Spleen (tissue), 11 donors: ENCODE measurements around the gene MYO1A. TPM values are rescaled to one million over a fixed set of nuclear protein-coding genes. Genes with fewer than 3 reads are reported as not detected.
"Not testable (repeated sequence)": the region's sequence is repeated elsewhere in the genome, so short reads cannot be mapped to it uniquely, and the experiment has no call there.

Experiments used
- DNase-seq: peaks from one replicate; pipeline ENCODE4 v3.0.0-alpha.2; 2020
- H3K27ac ChIP-seq, 8 donors: fragments of 200-600 bp; sonication (generic) in 7 of 8; 1 replicate in 4 of 8; 2 replicates in 4 of 8; pipeline versions ENCODE4 v1.5.0 to v1.8.0; 2016 to 2021; ENCODE audit warnings: inconsistent platforms in 4 of 8, mild to moderate bottlenecking in 4 of 8, moderate library complexity in 1 of 8
- H3K27me3 ChIP-seq, 7 donors: fragments of 200-600 bp; sonication (generic) in 6 of 7; replicated peaks in 1 of 7; 1 replicate in 4 of 7; 2 replicates in 3 of 7; pipeline versions ENCODE4 v1.5.0 to v1.8.0; 2016 to 2021; ENCODE audit warnings: inconsistent platforms in 3 of 7, mild to moderate bottlenecking in 1 of 7
- H3K36me3 ChIP-seq, 6 donors: fragments of 200-600 bp; sonication (generic) in 5 of 6; 1 replicate in 4 of 6; 2 replicates in 2 of 6; pipeline versions ENCODE4 v1.5.0 to v1.8.0; 2016 to 2021; ENCODE audit warnings: inconsistent platforms in 2 of 6
- H3K4me1 ChIP-seq, 6 donors: fragments of 200-600 bp; sonication (generic) in 5 of 6; 1 replicate in 3 of 6; 2 replicates in 3 of 6; pipeline versions ENCODE4 v1.5.0 to v1.8.0; 2016 to 2021; ENCODE audit warnings: inconsistent platforms in 3 of 6
- H3K4me3 ChIP-seq, 8 donors: fragments of 200-600 bp; sonication (generic) in 7 of 8; 1 replicate in 4 of 8; 2 replicates in 4 of 8; pipeline versions ENCODE4 v1.5.0 to v1.8.0; 2016 to 2021; ENCODE audit warnings: inconsistent platforms in 4 of 8, mild to moderate bottlenecking in 4 of 8, moderate library complexity in 2 of 8
- H3K9me3 ChIP-seq, 8 donors: fragments of 200-600 bp; sonication (generic) in 7 of 8; 1 replicate in 4 of 8; 2 replicates in 4 of 8; pipeline versions ENCODE4 v1.5.0 to v1.8.0; 2016 to 2021; ENCODE audit warnings: inconsistent platforms in 4 of 8
- POLR2A ChIP-seq, 3 donors: fragments of 450-650 bp; IDR thresholded peaks; one replicate each; pipeline ENCODE4 v1.5.1; 2017; ENCODE audit warnings: antibody characterized with exemption in 3 of 3, mild to moderate bottlenecking in 1 of 3
- POLR2AphosphoS5 ChIP-seq, 3 donors: sonication (generic); formaldehyde crosslinking; IDR thresholded peaks; one replicate each; pipeline ENCODE4 v1.5.1; 2017; ENCODE audit warnings: antibody characterized with exemption in 3 of 3
- WGBS, 5 donors: extraction: QIAGEN DNeasy Blood & Tissue Kit in 3 of 5; methylation state at CpG; one replicate each; pipeline versions ENCODE4 v1.1.5 to v1.1.7; 2013 to 2018; 5-methylcytosine and 5-hydroxymethylcytosine counted together
- intact Hi-C: fragments of 100-400 bp; cut with DNase I; formaldehyde crosslinking; loops from one replicate; pipeline ENCODE4 v1.15.0; 2023; ENCODE audit warnings: low total_unique reads
- polyA plus RNA-seq, 3 donors: library from polyadenylated mRNA; stranded (reverse); fragments of 200-250 nt; gene quantifications; one replicate each; pipeline ENCODE4 v1.2.1, GENCODE V29; 2013
- total RNA-seq, 7 donors: library from RNA; depleted of rRNA in 3 of 7; stranded (reverse); fragments of >200 nt in 3 of 7; fragmentation: NEBNext Ultra II Directional in 4 of 7; extraction: Animal tissue kit (Norgen Biotek cat#: 25700) in 4 of 7; gene quantifications; one replicate each; pipeline versions ENCODE4 v1.1.0 to v1.2.1, GENCODE V29; 2016 to 2021
- TF ChIP-seq, protein P1 (sequence below), 11 experiments: fragments of 200-600 bp in 7 of 11; fragments of 450-650 bp in 4 of 11; sonication (generic) in 4 of 11; IDR thresholded peaks in 8 of 11; conservative IDR thresholded peaks in 3 of 11; 1 replicate in 7 of 11; 2 replicates in 4 of 11; pipeline versions ENCODE4 v1.4.0 to v1.8.0; 2016 to 2021; ENCODE audit warnings: antibody characterized with exemption in 11 of 11, inconsistent platforms in 4 of 11, mild to moderate bottlenecking in 1 of 11
- donor health status: healthy with polysubstance abuse.
- donor health status: DM: no; HTN: no; CAD: no; lungs with moderate emphysema.
- donor health status: DM: no; HTN: no; CAD: no.
- donor health status: Bipolar disorder and iron deficiency.
- donor health status: healthy.
- donor health status: DM: no; HTN: no; CAD: no.
- donor health status: DM: yes; HTN: yes; CAD: no.

Gene MYO1A
- total and polyA plus RNA-seq, 10 donors, result 0.12 to 1.4 (median 0.22) TPM; not detected in 1

DNA sequence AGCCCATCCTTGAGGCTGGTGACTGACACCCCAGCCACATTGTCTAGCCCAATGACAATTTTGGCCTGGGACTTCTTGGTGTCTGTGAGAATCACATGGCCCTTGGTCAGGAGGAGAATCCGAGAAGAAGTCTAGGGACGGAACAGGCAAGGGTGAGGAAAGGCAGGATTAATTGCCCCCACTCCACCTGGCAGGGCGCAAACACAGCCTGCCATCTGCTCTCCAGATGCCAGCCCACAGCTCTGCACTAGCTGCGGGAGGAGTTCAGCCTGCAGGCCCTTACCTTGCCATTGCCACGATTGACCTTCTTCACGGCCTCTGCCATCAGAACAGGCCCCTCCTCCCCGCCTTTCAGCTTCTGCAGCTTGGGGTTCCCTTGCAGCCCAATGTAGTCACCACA is 20.5 kb downstream of the MYO1A start:
- no peak overlapping the region for H3K4me3 ChIP-seq
- WGBS, 5 donors, result 93 to 98% (median 95%) methylated on average over 7 of the region's 7 CpGs
- H3K27ac ChIP-seq, result no peak overlapping the region
- no peak for DNase-seq
- no peaks in the 10 kb centered on the region for H3K9me3 ChIP-seq
- H3K36me3 ChIP-seq, result no peaks in the 10 kb centered on the region
- no peak for TF ChIP-seq POLR2AphosphoS5 (IDR thresholded peaks at IDR 0.05)
- TF ChIP-seq, protein P1, sequence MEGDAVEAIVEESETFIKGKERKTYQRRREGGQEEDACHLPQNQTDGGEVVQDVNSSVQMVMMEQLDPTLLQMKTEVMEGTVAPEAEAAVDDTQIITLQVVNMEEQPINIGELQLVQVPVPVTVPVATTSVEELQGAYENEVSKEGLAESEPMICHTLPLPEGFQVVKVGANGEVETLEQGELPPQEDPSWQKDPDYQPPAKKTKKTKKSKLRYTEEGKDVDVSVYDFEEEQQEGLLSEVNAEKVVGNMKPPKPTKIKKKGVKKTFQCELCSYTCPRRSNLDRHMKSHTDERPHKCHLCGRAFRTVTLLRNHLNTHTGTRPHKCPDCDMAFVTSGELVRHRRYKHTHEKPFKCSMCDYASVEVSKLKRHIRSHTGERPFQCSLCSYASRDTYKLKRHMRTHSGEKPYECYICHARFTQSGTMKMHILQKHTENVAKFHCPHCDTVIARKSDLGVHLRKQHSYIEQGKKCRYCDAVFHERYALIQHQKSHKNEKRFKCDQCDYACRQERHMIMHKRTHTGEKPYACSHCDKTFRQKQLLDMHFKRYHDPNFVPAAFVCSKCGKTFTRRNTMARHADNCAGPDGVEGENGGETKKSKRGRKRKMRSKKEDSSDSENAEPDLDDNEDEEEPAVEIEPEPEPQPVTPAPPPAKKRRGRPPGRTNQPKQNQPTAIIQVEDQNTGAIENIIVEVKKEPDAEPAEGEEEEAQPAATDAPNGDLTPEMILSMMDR (IDR thresholded peaks at IDR 0.05 in 8 of 11, conservative IDR thresholded peaks at IDR 0.05 in 3 of 11), result no peak
- TF ChIP-seq POLR2A (IDR thresholded peaks at IDR 0.05), result no peak
- intact Hi-C loops, result no loop called here
- H3K27me3 ChIP-seq, result no peaks in the 10 kb centered on the region
- H3K4me1 ChIP-seq, result peaks cover 0 to 22% (median 8%) of the 10 kb centered on the region in 6 donors

DNA sequence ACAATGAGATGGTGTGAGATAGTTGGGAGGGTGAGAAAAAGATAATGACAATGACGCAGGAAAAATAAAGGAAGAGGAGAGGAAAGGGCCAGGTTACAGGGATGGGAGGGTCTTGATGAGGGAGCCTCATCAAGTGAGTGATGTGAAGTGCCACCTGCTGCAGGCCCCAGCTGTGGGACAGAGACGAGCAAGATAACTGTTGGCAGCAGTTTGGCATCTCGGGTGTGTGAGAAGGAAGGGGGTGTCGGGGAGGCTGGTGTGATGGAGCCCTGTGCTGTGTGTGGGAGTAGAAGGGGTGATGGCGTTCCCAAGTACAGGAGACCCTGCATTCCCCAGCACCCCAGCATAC is 22.1 kb downstream of the MYO1A start:
- no peak for TF ChIP-seq POLR2A (IDR thresholded peaks at IDR 0.05)
- no peak for TF ChIP-seq POLR2AphosphoS5 (IDR thresholded peaks at IDR 0.05)
- TF ChIP-seq, protein P1 (IDR thresholded peaks at IDR 0.05 in 8 of 11, conservative IDR thresholded peaks at IDR 0.05 in 3 of 11), result no peak
- DNase-seq, result no peak
- WGBS, 5 donors, result 68 to 75% (median 71%) methylated on average over 5 of the region's 5 CpGs

DNA sequence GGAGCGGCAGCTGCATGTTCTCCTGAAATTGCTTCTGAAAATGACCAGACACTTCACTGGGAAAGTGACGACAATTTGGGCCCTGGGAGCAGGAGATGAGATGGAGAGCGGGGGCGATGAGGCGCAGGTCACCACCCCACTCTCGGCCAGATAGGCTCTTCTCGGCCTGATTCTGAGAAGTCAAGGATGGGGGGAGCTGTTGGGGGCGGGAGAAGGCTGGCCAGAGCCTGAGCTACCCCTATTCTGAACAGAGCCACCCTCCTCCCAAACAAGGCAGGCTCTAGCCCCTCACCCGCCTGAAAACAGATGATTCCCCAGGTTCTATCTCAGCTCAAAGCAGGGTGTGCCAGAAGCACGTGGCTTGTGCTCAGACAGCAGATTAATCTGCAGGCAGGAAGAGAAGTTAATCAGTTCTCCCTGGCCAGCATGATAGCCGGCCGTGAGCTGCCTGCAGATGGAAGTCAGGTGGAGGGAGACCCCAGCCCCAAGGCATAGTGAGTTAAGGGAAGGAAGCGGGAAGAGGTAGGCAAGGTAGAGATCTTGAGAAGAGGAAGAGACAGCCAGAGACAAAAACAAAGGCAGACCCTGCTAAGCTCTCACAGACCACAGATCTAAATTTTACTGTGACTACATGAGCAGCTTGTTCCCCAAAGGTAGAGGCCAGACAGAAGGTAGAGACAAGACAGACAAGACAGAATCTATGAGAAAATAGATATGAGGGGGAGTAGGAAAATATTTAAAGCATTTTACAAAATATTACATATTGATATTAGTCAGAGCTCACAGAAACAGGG is 22.7 kb downstream of the MYO1A start:
- 62 to 71% (median 67%) methylated on average over 12 to 13 of the region's 13 CpGs for WGBS, 5 donors
- TF ChIP-seq POLR2AphosphoS5 (IDR thresholded peaks at IDR 0.05) (no peak), POLR2A (IDR thresholded peaks at IDR 0.05) (no peak)
- TF ChIP-seq, protein P1 (IDR thresholded peaks at IDR 0.05 in 8 of 11, conservative IDR thresholded peaks at IDR 0.05 in 3 of 11), result no peak
- no peak for DNase-seq

More for the DNA sequence above, 22.1 kb downstream of the MYO1A start:
- Histone ChIP-seq H3K27ac (no peak overlapping the region), H3K9me3 (no peaks in the 10 kb centered on the region), H3K4me3 (no peak overlapping the region), H3K36me3 (no peaks in the 10 kb centered on the region), H3K4me1 (peaks cover 0 to 22% (median 8%) of the 10 kb centered on the region in 6 donors), H3K27me3 (no peaks in the 10 kb centered on the region)
- intact Hi-C loops, result no loop called here

DNA sequence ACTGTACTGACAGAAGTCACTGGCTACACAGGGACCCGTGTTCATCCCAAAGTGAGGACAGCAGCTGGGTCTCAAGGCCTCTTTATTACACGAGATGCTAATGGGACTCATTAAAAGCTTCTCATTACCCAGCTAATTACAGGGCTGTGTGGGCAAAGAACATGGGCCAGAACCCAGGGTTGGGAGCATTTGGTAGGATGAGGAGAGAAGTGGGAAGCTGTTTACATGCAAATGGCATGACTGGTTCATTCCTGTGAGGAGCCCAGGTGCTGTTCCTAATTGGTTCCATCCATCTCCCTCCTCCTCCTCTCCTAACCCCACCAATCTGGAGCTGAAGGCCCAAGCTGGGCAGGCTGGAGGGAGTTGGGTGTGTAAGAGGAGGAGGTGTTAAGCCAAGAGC is 24.7 kb downstream of the MYO1A start:
- intact Hi-C loops, result no loop called here
- H3K9me3 ChIP-seq, result no peaks in the 10 kb centered on the region
- DNase-seq, result no peak
- WGBS, 5 donors, result 84 to 94% (median 88%) methylated on average over 2 of the region's 2 CpGs
- no peak overlapping the region for H3K4me3 ChIP-seq
- no peaks in the 10 kb centered on the region for H3K27me3 ChIP-seq
- H3K36me3 ChIP-seq, result no peaks in the 10 kb centered on the region
- no peak for TF ChIP-seq POLR2A (IDR thresholded peaks at IDR 0.05)
- TF ChIP-seq, protein P1 (IDR thresholded peaks at IDR 0.05 in 8 of 11, conservative IDR thresholded peaks at IDR 0.05 in 3 of 11), result no peak
- H3K4me1 ChIP-seq, result peaks cover 0 to 10% (median 0%) of the 10 kb centered on the region in 6 donors
- no peak overlapping the region for H3K27ac ChIP-seq

More for the DNA sequence above, 22.7 kb downstream of the MYO1A start:
- H3K4me1 ChIP-seq, result peaks cover 0 to 22% (median 8%) of the 10 kb centered on the region in 6 donors
- no peaks in the 10 kb centered on the region for H3K36me3 ChIP-seq
- no peak overlapping the region for H3K27ac ChIP-seq
- H3K27me3 ChIP-seq, result no peaks in the 10 kb centered on the region
- no peak overlapping the region for H3K4me3 ChIP-seq
- intact Hi-C loops, result no loop called here
- H3K9me3 ChIP-seq, result no peaks in the 10 kb centered on the region

DNA sequence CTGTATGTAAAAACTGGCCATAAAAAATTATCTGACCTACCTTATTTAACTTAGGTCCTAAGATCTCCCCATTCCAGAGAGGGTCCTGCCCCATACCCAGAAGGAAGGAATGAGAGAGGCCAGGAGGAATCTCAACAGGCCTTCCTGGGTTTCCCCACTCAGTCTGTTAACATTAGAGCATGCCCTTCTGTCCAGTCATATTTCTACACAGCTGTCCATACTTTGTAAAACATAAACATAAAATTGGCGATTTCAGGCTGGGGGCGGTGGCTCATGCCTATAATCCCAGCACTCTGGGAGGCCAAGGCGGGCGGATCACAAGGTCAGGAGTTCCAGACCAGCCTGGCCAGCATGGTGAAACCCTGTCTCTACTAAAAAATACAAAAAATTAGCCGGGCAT is 27.6 kb downstream of the MYO1A start:
- H3K4me1 ChIP-seq, H3K4me3 ChIP-seq, H3K36me3 ChIP-seq, intact Hi-C loops, H3K27me3 ChIP-seq, H3K9me3 ChIP-seq, DNase-seq, H3K27ac ChIP-seq: not testable (repeated sequence)
- WGBS, 5 donors, result 93 to 98% (median 94%) methylated on average over 5 of the region's 5 CpGs
